RWPE2 (cell line): ENCODE results near the gene TMF1.

Experiments used
- ATAC-seq: fragments of 200-7000 bp; cut with Tn5 transposase; 3 replicates; pipeline ENCODE4 v1.9.1; 2021; ENCODE audit warnings: low read depth
- DNase-seq: peaks from one replicate; pipeline ENCODE4 v3.0.0-alpha.2; 2020; ENCODE audit warnings: low spot score
- H3K27ac ChIP-seq: fragments of 450-650 bp; 2 replicates; pipeline ENCODE4 v1.5.1; 2017; ENCODE audit warnings: mild to moderate bottlenecking; ENCODE audit not compliant: poor library complexity, severe bottlenecking
- H3K27me3 ChIP-seq: fragments of 250-450 bp; sonication (Bioruptor Pico); 2 replicates; pipeline ENCODE4 v1.5.1; 2021; ENCODE audit warnings: mild to moderate bottlenecking, moderate library complexity; ENCODE audit not compliant: insufficient read depth, poor library complexity, severe bottlenecking
- H3K36me3 ChIP-seq: fragments of 250-450 bp; sonication (Bioruptor Pico); 2 replicates; pipeline ENCODE4 v1.5.1; 2020; ENCODE audit warnings: low read depth, mild to moderate bottlenecking, moderate library complexity
- H3K4me1 ChIP-seq: fragments of 250-450 bp; sonication (Bioruptor Pico); 2 replicates; pipeline ENCODE4 v1.5.1; 2021; ENCODE audit warnings: mild to moderate bottlenecking, moderate library complexity; ENCODE audit not compliant: insufficient read depth, poor library complexity, severe bottlenecking
- H3K4me3 ChIP-seq: fragments of 250-450 bp; sonication (Bioruptor Pico); 2 replicates; pipeline ENCODE4 v1.5.1; 2021; ENCODE audit warnings: mild to moderate bottlenecking, moderate library complexity; ENCODE audit not compliant: severe bottlenecking
- H3K9me3 ChIP-seq: fragments of 250-450 bp; sonication (Bioruptor Pico); 2 replicates; pipeline ENCODE4 v1.5.1; 2021; ENCODE audit warnings: mild to moderate bottlenecking, moderate library complexity; ENCODE audit not compliant: severe bottlenecking
- CTCF ChIP-seq: fragments of 450-650 bp; IDR thresholded peaks from one replicate; pipeline ENCODE4 v1.5.1; 2017; ENCODE audit warnings: mild to moderate bottlenecking, moderate library complexity; ENCODE audit not compliant: poor library complexity, severe bottlenecking

Gene TMF1

GRCh38 chr3:68985146-68985790, 66.9 kb downstream of the TMF1 start:
- no peak overlapping the region for H3K27ac ChIP-seq
- peaks cover 90% of the 10 kb centered on the region for H3K36me3 ChIP-seq
- no peak for ATAC-seq
- H3K27me3 ChIP-seq, result no peaks in the 10 kb centered on the region
- H3K4me1 ChIP-seq, result no peaks in the 10 kb centered on the region
- no peak for DNase-seq
- H3K9me3 ChIP-seq, result no peaks in the 10 kb centered on the region
- TF ChIP-seq CTCF, result no peak
- H3K4me3 ChIP-seq, result no peak overlapping the region

GRCh38 chr3:68984011-68984530, 68.1 kb downstream of the TMF1 start:
- Histone ChIP-seq H3K4me3 (no peak overlapping the region), H3K9me3 (no peaks in the 10 kb centered on the region), H3K27ac (no peak overlapping the region), H3K36me3 (peaks cover 96% of the 10 kb centered on the region), H3K4me1 (no peaks in the 10 kb centered on the region), H3K27me3 (no peaks in the 10 kb centered on the region)
- no peak for TF ChIP-seq CTCF
- DNase-seq (no peak), ATAC-seq (no peak)

DNA sequence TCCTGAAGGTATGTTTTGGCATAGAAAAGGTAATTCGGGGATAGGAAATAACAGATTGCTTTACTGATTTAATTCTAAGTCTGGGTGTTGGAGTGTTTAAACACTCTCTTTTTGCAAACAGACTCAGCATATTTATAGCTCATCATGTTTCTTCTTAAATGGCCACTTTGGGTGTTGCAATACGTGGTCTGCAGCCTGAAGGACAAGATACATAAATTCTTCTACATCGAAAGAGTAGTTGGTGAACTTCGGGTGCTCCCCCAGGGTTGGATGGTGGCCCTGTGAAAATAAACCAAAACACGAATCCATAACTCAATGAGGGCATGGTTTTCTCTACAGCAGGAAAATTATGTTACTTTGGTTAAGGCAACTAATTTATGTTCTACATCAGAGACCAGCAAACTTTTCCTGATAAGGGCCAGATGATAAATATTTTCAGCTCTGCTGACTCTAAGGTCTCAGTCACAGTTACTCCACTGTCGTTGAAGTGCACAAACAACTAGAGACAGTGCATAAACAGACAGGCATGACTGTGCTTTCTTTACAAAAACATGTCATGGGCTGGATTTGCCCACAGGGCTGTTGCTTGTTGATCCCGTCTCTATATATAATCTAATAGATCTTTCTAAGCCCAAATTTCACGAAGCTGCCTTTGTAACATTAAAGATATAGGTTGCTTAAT, 74.5 kb downstream of the TMF1 start:
- Histone ChIP-seq H3K36me3 (peaks cover 70% of the 10 kb centered on the region), H3K4me1 (no peaks in the 10 kb centered on the region), H3K27ac (no peak overlapping the region), H3K4me3 (no peak overlapping the region), H3K27me3 (no peaks in the 10 kb centered on the region), H3K9me3 (no peaks in the 10 kb centered on the region)
- no peak for ATAC-seq
- no peak for DNase-seq
- no peak for TF ChIP-seq CTCF

- Histone ChIP-seq H3K4me3 (no peak overlapping the region), H3K27me3 (peaks cover 6% of the 10 kb centered on the region), H3K4me1 (no peaks in the 10 kb centered on the region), H3K36me3 (peaks cover 41% of the 10 kb centered on the region), H3K9me3 (no peaks in the 10 kb centered on the region), H3K27ac (no peak overlapping the region)
- DNase-seq (no peak), ATAC-seq (no peak)
- no peak for TF ChIP-seq CTCF
Measured at GRCh38 chr3:68974711-68975110, 77.4 kb downstream of the TMF1 start.

- peaks cover 10% of the 10 kb centered on the region for H3K27me3 ChIP-seq
- no peak for ATAC-seq
- H3K4me3 ChIP-seq, result no peak overlapping the region
- peaks cover 33% of the 10 kb centered on the region for H3K36me3 ChIP-seq
- no peak for TF ChIP-seq CTCF
- DNase-seq, result no peak
- no peaks in the 10 kb centered on the region for H3K4me1 ChIP-seq
- H3K27ac ChIP-seq, result no peak overlapping the region
- no peaks in the 10 kb centered on the region for H3K9me3 ChIP-seq
Measured at GRCh38 chr3:68973639-68974038, 78.5 kb downstream of the TMF1 start.
